Measurements from ENCODE around the gene RPL28. TPM values are rescaled to one million over a fixed set of nuclear protein-coding genes. Genes with fewer than 3 reads are reported as not detected.

Gene RPL28
- total RNA-seq, 1 experiment from 2014 or later = 2,505 TPM

GRCh38 chr19:55382522-55383054 lies 3.1 kb upstream of the RPL28 start:
- peaks cover 19% of the 10 kb centered on the region for H3K36me3 Mint-ChIP-seq
- TF ChIP-seq SP1 (CRISPR knock-in tag; conservative IDR thresholded peaks at IDR 0.05) (no peak), CREB1 (CRISPR knock-in tag; IDR thresholded peaks at IDR 0.05) (no peak), EMX1 (CRISPR knock-in tag; IDR thresholded peaks at IDR 0.05) (no peak), TP53 (CRISPR knock-in tag; IDR thresholded peaks at IDR 0.05) (no peak), SMAD4 (CRISPR knock-in tag; IDR thresholded peaks at IDR 0.05) (no peak), PRDM15 (CRISPR knock-in tag; IDR thresholded peaks at IDR 0.05) (no peak), CDX4 (CRISPR knock-in tag; IDR thresholded peaks at IDR 0.05; ENCODE audit: borderline replicate concordance) (no peak), ATF3 (CRISPR knock-in tag; conservative IDR thresholded peaks at IDR 0.05) (no peak), IRF1 (CRISPR knock-in tag; IDR thresholded peaks at IDR 0.05) (no peak), GTF2I (CRISPR knock-in tag; conservative IDR thresholded peaks at IDR 0.05) (no peak), USF1 (CRISPR knock-in tag; IDR thresholded peaks at IDR 0.05) (no peak), ZNF532 (CRISPR knock-in tag; IDR thresholded peaks at IDR 0.05; ENCODE audit: borderline replicate concordance) (no peak), PREB (CRISPR knock-in tag; IDR thresholded peaks at IDR 0.05; ENCODE audit: borderline replicate concordance) (no peak), ZNF416 (CRISPR knock-in tag; IDR thresholded peaks at IDR 0.05) (no peak), OVOL2 (CRISPR knock-in tag; IDR thresholded peaks at IDR 0.05; ENCODE audit: borderline replicate concordance) (no peak), TEAD1 (CRISPR knock-in tag; IDR thresholded peaks at IDR 0.05) (no peak), FOXP1 (CRISPR knock-in tag; IDR thresholded peaks at IDR 0.05; ENCODE audit: borderline replicate concordance) (no peak), TCF7 (CRISPR knock-in tag; IDR thresholded peaks at IDR 0.05; ENCODE audit: low read depth) (no peak)
- peaks cover 41% of the 10 kb centered on the region for H3K27me3 Mint-ChIP-seq (ENCODE audit: low read depth)
- CTCF ChIA-PET = interaction anchor here (0.8 to 3.0 kb wide), 9 partner anchors 10 to 222 kb away, joined by 3 to 26 read pairs (median 4); partner anchors contain the start of gene KMT5C
- no peak overlapping the region for H3K27ac Mint-ChIP-seq
- DNase-seq (ENCODE audit: low spot score) (no peak), ATAC-seq (no peak)
- peaks cover 34% of the 10 kb centered on the region for H3K4me1 Mint-ChIP-seq
- H3K9me3 Mint-ChIP-seq = no peaks in the 10 kb centered on the region
- peak overlapping the region; percentile 79 for H3K4me3 Mint-ChIP-seq
- POLR2A ChIA-PET = interaction anchor here (2.1 kb wide), 1 partner anchor 41 kb away, joined by 6 read pairs; no protein-coding TSS in a partner anchor
